Thyroid gland (tissue), 4 donors: ENCODE data around the gene WWC1. TPM values are rescaled to one million over a fixed set of nuclear protein-coding genes. Genes with fewer than 3 reads are reported as not detected.

Experiments used
- DNase-seq, 2 donors: peaks; one replicate each; pipeline ENCODE4 v3.0.0-alpha.2; 2019
- H3K27ac ChIP-seq, 3 donors: fragments of 200-600 bp; sonication (generic); 1 replicate in 2 of 3; 2 replicates in 1 of 3; pipeline ENCODE4 v1.5.1; 2016 to 2019; ENCODE audit warnings: mild to moderate bottlenecking in 1 of 3, moderate library complexity in 1 of 3
- H3K27me3 ChIP-seq: fragments of 200-600 bp; sonication (generic); one replicate; pipeline ENCODE4 v1.5.1; 2019
- H3K36me3 ChIP-seq, 2 donors: fragments of 200-600 bp; sonication (generic); one replicate each; pipeline ENCODE4 v1.5.1; 2016 to 2019
- H3K4me1 ChIP-seq, 2 donors: fragments of 200-600 bp; sonication (generic); one replicate each; pipeline ENCODE4 v1.5.1; 2017 to 2019
- H3K4me3 ChIP-seq, 3 donors: fragments of 200-600 bp; sonication (generic); replicated peaks in 1 of 3; 1 replicate in 2 of 3; 2 replicates in 1 of 3; pipeline ENCODE4 v1.5.1; 2016; ENCODE audit warnings: mild to moderate bottlenecking in 1 of 3
- H3K9me3 ChIP-seq: fragments of 200-600 bp; sonication (generic); one replicate; pipeline ENCODE4 v1.5.1; 2017
- POLR2A ChIP-seq, 2 donors: fragments of 450-650 bp; IDR thresholded peaks; one replicate each; pipeline ENCODE4 v1.6.1; 2017; ENCODE audit warnings: antibody characterized with exemption in 2 of 2, mild to moderate bottlenecking in 2 of 2, moderate library complexity in 1 of 2
- WGBS, 2 donors: methylation state at CpG; one replicate each; pipeline ENCODE4 v1.1.5; 2017; 5-methylcytosine and 5-hydroxymethylcytosine counted together
- intact Hi-C: fragments of 100-400 bp; cut with DNase I; formaldehyde crosslinking; loops from one replicate; pipeline ENCODE4 v1.15.1; 2023
- total RNA-seq, 4 donors: library from RNA; depleted of rRNA; stranded (reverse); fragments of >200 nt; gene quantifications; one replicate each; pipeline ENCODE4 v1.2.3, GENCODE V29; 2016
- TF ChIP-seq, protein P1 (sequence below), 6 experiments: fragments of 200-600 bp in 3 of 6; fragments of 450-650 bp in 3 of 6; sonication (generic) in 3 of 6; IDR thresholded peaks; one replicate each; pipeline ENCODE4 v1.5.1; 2016 to 2019; ENCODE audit warnings: antibody characterized with exemption in 6 of 6, mild to moderate bottlenecking in 2 of 6, inconsistent platforms in 1 of 6, moderate library complexity in 1 of 6

The WWC1 gene
- total RNA-seq, 4 donors from 2014 or later, result 38.7 to 80.1 (median 54.0) TPM

DNA sequence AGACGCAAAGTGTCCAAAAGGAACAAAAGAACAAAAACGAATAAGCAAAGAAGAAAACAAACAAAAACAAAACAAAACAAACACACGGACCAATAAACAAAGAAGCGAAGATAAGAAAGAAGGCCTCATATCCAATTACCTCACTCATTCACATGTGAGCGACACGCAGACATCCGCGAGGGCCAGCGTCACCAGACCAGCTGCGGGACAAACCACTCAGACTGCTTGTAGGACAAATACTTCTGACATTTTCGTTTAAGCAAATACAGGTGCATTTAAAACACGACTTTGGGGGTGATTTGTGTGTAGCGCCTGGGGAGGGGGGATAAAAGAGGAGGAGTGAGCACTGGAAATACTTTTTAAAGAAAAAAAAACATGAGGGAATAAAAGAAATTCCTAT, 28.3 kb upstream of the WWC1 start:
- Histone ChIP-seq H3K27ac (no peak overlapping the region), H3K4me1 (no peaks in the 10 kb centered on the region), H3K4me3 (no peak overlapping the region), H3K36me3 (no peaks in the 10 kb centered on the region), H3K27me3 (no peaks in the 10 kb centered on the region), H3K9me3 (no peaks in the 10 kb centered on the region)
- intact Hi-C loops, result no loop called here
- DNase-seq, result no peak
- 73 to 74% methylated on average over 13 of the region's 13 CpGs for WGBS, 2 donors
- TF ChIP-seq, protein P1, sequence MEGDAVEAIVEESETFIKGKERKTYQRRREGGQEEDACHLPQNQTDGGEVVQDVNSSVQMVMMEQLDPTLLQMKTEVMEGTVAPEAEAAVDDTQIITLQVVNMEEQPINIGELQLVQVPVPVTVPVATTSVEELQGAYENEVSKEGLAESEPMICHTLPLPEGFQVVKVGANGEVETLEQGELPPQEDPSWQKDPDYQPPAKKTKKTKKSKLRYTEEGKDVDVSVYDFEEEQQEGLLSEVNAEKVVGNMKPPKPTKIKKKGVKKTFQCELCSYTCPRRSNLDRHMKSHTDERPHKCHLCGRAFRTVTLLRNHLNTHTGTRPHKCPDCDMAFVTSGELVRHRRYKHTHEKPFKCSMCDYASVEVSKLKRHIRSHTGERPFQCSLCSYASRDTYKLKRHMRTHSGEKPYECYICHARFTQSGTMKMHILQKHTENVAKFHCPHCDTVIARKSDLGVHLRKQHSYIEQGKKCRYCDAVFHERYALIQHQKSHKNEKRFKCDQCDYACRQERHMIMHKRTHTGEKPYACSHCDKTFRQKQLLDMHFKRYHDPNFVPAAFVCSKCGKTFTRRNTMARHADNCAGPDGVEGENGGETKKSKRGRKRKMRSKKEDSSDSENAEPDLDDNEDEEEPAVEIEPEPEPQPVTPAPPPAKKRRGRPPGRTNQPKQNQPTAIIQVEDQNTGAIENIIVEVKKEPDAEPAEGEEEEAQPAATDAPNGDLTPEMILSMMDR (IDR thresholded peaks at IDR 0.05), result no peak
- TF ChIP-seq POLR2A (IDR thresholded peaks at IDR 0.05), result no peak

DNA sequence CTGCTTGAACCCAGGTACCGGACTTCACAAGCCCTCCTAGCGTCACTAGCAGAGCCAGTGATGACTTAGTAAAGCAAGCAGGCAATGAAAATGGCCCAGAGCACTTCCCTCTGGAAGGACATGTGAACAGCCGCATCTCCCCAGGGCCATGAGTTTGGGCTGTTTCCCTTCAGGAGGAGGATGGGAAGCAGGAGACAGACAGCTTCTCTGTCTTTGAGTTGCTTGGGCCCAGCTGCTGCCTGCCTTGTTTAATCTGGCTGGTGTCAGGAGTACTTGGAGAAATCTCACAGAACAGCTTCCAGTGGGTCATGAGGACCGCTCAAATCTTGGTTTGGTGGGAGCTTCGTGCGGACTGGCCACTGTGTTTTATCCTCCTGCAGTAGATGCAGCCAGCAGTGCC, 25.4 kb upstream of the WWC1 start:
- Histone ChIP-seq H3K4me1 (peaks cover 6 to 20% of the 10 kb centered on the region in 2 donors), H3K27me3 (no peaks in the 10 kb centered on the region), H3K9me3 (no peaks in the 10 kb centered on the region), H3K36me3 (no peaks in the 10 kb centered on the region), H3K4me3 (no peak overlapping the region), H3K27ac (no peak overlapping the region)
- intact Hi-C loops, result no loop called here
- 82 to 87% methylated on average over 4 to 6 of the region's 6 CpGs for WGBS, 2 donors
- no peak for DNase-seq
- no peak for TF ChIP-seq POLR2A (IDR thresholded peaks at IDR 0.05)
- TF ChIP-seq, protein P1 (IDR thresholded peaks at IDR 0.05), result no peak

DNA sequence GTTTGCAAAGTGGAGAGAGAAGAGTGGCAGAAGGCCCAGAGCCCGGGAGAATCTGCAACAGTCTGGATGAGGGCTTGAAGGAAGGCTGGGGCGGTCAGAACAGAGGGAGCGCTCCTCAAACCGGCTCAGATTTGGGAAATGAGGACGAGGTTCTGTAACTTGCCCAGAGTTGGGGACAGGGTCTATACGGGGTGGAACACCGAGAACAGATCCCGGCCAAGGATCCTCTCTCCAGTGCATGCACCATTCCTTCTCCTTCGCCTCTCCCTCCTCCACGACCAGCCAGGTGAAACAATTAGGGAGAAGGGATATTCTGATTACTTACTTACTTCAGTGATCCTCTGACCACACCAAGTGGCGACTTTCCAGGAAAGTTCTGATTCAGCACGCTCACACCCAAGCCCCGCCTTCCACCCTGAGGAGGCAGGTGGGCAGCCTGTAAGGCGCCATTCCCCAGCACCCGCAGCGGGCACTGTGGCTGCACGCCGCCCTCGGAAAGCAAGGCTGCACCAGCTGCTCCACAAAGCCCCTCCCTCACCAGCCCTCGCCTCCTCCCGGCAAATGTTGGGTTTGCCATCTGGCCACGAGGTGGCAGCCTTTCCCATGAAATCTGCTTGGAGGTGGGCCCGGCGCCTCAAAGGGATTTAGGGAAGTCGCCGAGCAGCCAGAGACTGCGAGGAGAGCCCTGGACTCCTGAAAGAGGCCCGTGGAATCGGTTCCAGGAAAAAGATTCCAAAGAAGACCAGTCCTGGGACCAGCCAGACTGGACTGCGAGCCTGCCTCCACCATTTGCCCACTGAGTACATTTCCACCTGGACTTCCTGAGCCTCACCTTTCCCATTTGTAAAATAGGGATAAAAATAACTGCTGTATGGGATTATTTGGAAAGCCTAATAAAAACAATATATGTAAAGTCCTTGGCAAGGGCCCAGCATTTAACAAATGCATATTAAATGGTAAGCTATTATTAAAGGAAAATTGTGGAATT, 22.2 kb upstream of the WWC1 start:
- H3K27me3 ChIP-seq, result no peaks in the 10 kb centered on the region
- peak; percentile 97 to 99 for DNase-seq
- H3K4me3 ChIP-seq, result no peak overlapping the region
- no peaks in the 10 kb centered on the region for H3K9me3 ChIP-seq
- 4 to 5% methylated on average over 28 to 30 of the region's 30 CpGs for WGBS, 2 donors
- peaks cover 6 to 20% of the 10 kb centered on the region in 2 donors for H3K4me1 ChIP-seq
- intact Hi-C loops, result no loop called here
- H3K27ac ChIP-seq, result peak overlapping the region; percentile 48 to 75 (median 60)
- peak in 1 of 2 donors; percentile 55 for TF ChIP-seq POLR2A (IDR thresholded peaks at IDR 0.05)
- TF ChIP-seq, protein P1 (IDR thresholded peaks at IDR 0.05), result peak; percentile 57 to 98 (median 88)
- no peaks in the 10 kb centered on the region for H3K36me3 ChIP-seq

DNA sequence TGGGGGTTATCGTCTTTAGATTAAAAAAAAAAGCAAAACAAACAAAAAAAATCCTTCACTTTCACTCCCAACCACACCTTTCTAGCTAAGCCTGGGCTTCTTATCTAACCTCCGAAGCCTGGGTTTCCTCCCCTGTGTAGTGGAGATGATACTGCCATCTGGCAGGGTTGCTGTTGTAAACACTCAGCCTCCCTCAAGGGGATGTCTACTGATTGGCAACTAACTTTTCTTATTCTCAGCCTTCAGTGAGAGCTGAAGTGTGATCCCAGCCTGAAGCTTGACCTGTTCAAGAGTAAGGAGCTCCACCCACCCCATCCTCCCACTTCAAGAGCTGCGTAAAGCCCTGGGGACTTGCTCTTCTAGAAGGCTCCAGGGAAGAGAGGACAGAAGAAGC, 21.5 kb upstream of the WWC1 start:
- TF ChIP-seq POLR2A (IDR thresholded peaks at IDR 0.05), result no peak
- TF ChIP-seq, protein P1 (IDR thresholded peaks at IDR 0.05), result no peak
- Histone ChIP-seq H3K27ac (peak overlapping the region in 2 of 3 donors; percentile 18 to 75), H3K9me3 (no peaks in the 10 kb centered on the region), H3K4me1 (peaks cover 6 to 20% of the 10 kb centered on the region in 2 donors), H3K27me3 (no peaks in the 10 kb centered on the region), H3K36me3 (no peaks in the 10 kb centered on the region), H3K4me3 (no peak overlapping the region)
- intact Hi-C loops, result loop anchor here (10.0 kb wide), 2 partner anchors 185 to 215 kb away; partner anchors contain the start of gene RARS1
- WGBS, 2 donors, result 31 to 43% methylated on average over 3 of the region's 3 CpGs
- peak; percentile 38 to 49 for DNase-seq

DNA sequence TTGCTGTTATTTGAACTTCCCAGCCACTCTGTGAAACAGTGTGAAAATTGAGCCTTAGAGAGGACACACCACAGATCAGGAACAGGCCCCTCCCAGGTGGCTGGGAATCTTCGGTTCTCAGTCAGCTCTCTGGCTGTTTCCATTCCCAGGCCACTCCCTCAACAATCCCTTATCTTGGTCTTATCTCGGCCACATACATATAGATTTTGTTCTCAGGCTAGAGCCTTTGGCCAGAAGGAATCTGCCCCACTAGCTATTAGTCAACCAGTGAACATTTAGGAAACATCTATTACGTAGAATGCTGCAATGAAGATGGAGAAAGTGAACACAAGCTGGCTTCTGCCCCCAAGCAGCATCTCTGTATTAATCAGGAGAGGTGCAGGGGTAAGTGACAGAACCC, 21.0 kb upstream of the WWC1 start:
- Histone ChIP-seq H3K4me3 (no peak overlapping the region), H3K4me1 (peaks cover 6 to 20% of the 10 kb centered on the region in 2 donors), H3K27ac (peak overlapping the region in 2 of 3 donors; percentile 18 to 75), H3K27me3 (no peaks in the 10 kb centered on the region), H3K9me3 (no peaks in the 10 kb centered on the region), H3K36me3 (no peaks in the 10 kb centered on the region)
- TF ChIP-seq, protein P1 (IDR thresholded peaks at IDR 0.05), result no peak
- TF ChIP-seq POLR2A (IDR thresholded peaks at IDR 0.05), result no peak
- no peak for DNase-seq
- intact Hi-C loops, result loop anchor here (10.0 kb wide), 2 partner anchors 184 to 214 kb away; partner anchors contain the start of gene RARS1
- WGBS, 2 donors, result 74 to 82% methylated on average over 3 of the region's 3 CpGs
